ENCODE results near the gene LRRC7.

LRRC7 gene

DNA sequence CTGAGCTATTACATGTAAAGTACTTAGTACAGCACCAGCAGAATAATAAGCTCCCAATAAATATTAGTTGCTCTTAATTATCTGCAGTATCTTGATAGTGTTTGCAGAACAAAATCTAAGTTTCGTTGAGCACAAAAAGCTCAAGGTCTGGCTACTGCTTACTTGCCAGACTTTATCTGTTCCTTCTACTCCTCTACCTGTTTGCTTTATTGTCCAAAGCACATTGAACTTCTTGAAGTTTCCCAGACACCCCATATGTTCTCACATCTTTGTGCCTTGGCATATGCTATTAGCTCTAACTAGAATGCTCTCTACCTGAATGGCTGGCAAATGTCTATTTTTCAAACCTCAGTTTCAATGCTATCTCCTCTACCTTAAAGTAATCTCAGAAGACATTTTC is 582.7 kb downstream of the LRRC7 start:
- Histone ChIP-seq H3K9ac (ENCODE audit: low read length) (no peak overlapping the region), H3K4me1 (ENCODE audit: control insufficient read depth, insufficient read depth, low read length) (no peaks in the 10 kb centered on the region), H3K9me3 (ENCODE audit: control insufficient read depth, low read length) (no peaks in the 10 kb centered on the region), H3K27me3 (replicated peaks; ENCODE audit: control insufficient read depth, insufficient read depth, low read length) (no peaks in the 10 kb centered on the region), H3K4me3 (ENCODE audit: low read length) (no peak overlapping the region), H3K36me3 (ENCODE audit: control insufficient read depth, insufficient read depth, low read length, severe bottlenecking) (peaks cover 9% of the 10 kb centered on the region)
- no peak for DNase-seq (ENCODE audit: low read depth)

DNA sequence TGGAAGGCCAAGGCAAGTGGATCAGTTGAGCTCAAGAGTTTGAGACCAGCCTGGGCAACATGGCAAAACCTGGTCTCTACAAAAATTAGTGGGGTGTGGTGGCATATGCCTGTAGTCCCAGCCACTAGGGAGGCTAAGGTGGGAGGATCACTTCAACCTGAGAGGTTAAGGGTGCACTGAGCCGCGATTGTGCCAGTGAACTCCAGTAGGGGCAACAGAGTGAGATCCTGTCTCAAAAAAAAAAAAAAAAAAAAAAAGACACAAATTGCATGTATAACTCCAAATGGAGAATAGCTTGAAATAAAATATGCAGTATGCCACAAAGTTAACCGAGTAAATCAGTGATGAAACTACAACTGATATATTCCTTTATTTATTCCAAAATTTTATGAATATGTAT is 586.0 kb downstream of the LRRC7 start:
- Histone ChIP-seq H3K4me3 (ENCODE audit: low read length) (no peak overlapping the region), H3K36me3 (ENCODE audit: control insufficient read depth, insufficient read depth, low read length, severe bottlenecking) (peaks cover 5% of the 10 kb centered on the region), H3K27me3 (replicated peaks; ENCODE audit: control insufficient read depth, insufficient read depth, low read length) (no peaks in the 10 kb centered on the region), H3K4me1 (ENCODE audit: control insufficient read depth, insufficient read depth, low read length) (no peaks in the 10 kb centered on the region), H3K9me3 (ENCODE audit: control insufficient read depth, low read length) (no peaks in the 10 kb centered on the region), H3K9ac (ENCODE audit: low read length) (no peak overlapping the region)
- no peak for DNase-seq (ENCODE audit: low read depth)

DNA sequence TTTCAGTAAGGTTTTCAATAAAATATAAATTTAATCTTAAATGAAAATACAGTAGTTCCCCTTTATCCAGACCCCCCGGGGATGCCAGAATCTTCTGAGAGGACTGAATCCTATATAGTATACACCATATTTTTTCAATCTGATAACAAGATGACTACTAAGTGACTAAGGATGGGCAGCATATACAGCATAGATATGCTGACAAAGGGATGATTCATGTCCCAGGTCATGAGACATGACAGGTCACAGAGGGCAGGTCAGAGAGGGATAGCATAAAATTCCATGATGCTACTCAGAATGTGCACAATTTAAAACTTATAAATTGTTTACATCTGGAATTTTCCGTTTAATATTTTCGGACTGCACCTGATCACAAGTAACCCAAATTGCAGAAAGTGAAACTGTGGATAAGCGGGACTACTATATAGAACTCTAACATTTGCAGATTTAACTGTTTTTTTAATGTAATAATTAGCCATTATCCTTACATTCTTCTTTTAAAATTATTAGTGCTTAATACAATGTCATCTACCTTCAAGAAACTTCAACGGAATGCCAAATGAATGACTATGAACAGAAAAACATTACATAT is 588.9 kb downstream of the LRRC7 start:
- H3K9ac ChIP-seq (ENCODE audit: low read length) = no peak overlapping the region
- no peaks in the 10 kb centered on the region for H3K9me3 ChIP-seq (ENCODE audit: control insufficient read depth, low read length)
- no peaks in the 10 kb centered on the region for H3K27me3 ChIP-seq (replicated peaks; ENCODE audit: control insufficient read depth, insufficient read depth, low read length)
- no peak for DNase-seq (ENCODE audit: low read depth)
- H3K4me3 ChIP-seq (ENCODE audit: low read length) = no peak overlapping the region
- H3K4me1 ChIP-seq (ENCODE audit: control insufficient read depth, insufficient read depth, low read length) = no peaks in the 10 kb centered on the region
- H3K36me3 ChIP-seq (ENCODE audit: control insufficient read depth, insufficient read depth, low read length, severe bottlenecking) = peaks cover 5% of the 10 kb centered on the region

DNA sequence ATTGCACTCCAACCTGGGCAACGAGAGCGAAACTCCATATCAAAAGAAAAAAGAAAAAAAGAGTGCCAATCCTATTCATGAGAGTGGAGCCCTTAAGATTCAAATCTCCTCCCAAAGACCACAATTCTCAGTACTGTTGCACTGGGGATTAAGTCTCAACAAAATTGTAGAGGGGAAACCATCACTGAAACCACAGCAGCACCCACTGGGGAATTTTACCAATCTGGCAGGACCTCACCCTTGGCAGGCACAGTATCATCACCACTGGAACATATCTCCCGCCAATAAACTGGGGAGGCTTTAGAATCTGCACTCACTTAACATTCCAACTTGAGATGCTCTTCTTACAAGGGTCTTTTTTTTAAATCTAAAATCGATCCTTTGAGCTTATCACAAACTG is 596.6 kb downstream of the LRRC7 start:
- H3K27me3 ChIP-seq (replicated peaks; ENCODE audit: control insufficient read depth, insufficient read depth, low read length) = no peaks in the 10 kb centered on the region
- no peaks in the 10 kb centered on the region for H3K9me3 ChIP-seq (ENCODE audit: control insufficient read depth, low read length)
- no peak overlapping the region for H3K9ac ChIP-seq (ENCODE audit: low read length)
- no peak overlapping the region for H3K4me3 ChIP-seq (ENCODE audit: low read length)
- no peak for DNase-seq (ENCODE audit: low read depth)
- no peaks in the 10 kb centered on the region for H3K36me3 ChIP-seq (ENCODE audit: control insufficient read depth, insufficient read depth, low read length, severe bottlenecking)
- no peaks in the 10 kb centered on the region for H3K4me1 ChIP-seq (ENCODE audit: control insufficient read depth, insufficient read depth, low read length)

DNA sequence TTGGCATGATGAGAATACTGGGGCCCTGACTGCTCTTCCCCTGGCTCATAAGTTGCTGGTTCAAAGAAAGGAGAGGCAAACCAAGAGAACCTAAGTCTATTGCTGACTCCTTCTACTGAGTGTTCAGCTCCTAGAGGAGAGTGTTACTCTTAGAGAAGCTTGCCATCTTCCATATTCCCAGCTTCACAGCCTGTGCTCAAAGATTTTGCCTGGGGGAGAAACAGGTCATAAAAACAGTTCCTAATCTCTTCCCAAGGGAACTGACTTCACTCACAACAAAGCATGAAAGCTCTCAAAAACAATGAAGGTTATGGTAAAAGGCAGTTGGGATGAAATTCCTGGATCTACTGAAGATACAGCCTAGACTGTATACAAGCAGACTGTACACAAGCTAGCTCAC is 600.6 kb downstream of the LRRC7 start:
- Histone ChIP-seq H3K9me3 (ENCODE audit: control insufficient read depth, low read length) (no peaks in the 10 kb centered on the region), H3K4me3 (ENCODE audit: low read length) (no peak overlapping the region), H3K27me3 (replicated peaks; ENCODE audit: control insufficient read depth, insufficient read depth, low read length) (no peaks in the 10 kb centered on the region), H3K36me3 (ENCODE audit: control insufficient read depth, insufficient read depth, low read length, severe bottlenecking) (peaks cover 8% of the 10 kb centered on the region), H3K9ac (ENCODE audit: low read length) (no peak overlapping the region), H3K4me1 (ENCODE audit: control insufficient read depth, insufficient read depth, low read length) (no peaks in the 10 kb centered on the region)
- DNase-seq (ENCODE audit: low read depth) = no peak

DNA sequence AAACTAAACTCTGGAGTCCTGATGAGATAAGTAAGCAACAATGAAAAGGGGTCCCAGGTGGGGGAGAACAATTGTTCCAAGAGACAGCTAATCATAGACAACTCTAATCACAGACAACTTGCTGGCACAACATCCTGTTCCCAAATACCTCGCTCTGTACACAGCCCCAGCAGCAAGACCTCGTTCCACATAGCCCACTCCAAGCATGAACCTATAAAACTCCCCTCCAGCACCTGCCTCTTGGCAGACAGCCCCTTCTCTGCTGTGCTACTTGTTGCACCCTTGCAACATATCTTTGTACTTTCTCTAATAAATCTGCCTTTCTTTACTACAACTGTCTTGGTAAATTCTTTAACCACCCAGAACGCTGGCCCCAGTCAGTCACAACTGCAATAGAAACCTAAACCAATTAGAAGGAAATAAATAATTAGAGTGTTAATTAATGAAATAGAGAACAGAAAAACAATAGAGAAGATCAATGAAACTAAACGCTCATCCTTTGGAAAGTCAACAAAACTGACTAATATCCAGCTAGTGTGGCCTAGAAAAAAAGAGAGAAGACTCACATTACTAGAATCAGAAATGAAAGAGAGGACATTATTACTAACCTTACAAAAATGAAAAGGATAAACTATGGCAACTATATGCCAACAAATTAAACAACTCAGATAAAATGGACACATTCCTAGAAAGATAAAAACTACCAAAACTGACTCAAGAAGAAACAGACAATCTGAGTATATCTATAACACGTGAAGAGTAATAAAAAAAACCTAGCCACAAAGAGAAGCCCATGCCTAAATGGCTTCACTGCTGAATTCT is 601.5 kb downstream of the LRRC7 start:
- Histone ChIP-seq H3K4me3 (ENCODE audit: low read length) (no peak overlapping the region), H3K9ac (ENCODE audit: low read length) (no peak overlapping the region), H3K4me1 (ENCODE audit: control insufficient read depth, insufficient read depth, low read length) (no peaks in the 10 kb centered on the region), H3K27me3 (replicated peaks; ENCODE audit: control insufficient read depth, insufficient read depth, low read length) (no peaks in the 10 kb centered on the region), H3K9me3 (ENCODE audit: control insufficient read depth, low read length) (no peaks in the 10 kb centered on the region), H3K36me3 (ENCODE audit: control insufficient read depth, insufficient read depth, low read length, severe bottlenecking) (peaks cover 8% of the 10 kb centered on the region)
- DNase-seq (ENCODE audit: low read depth) = no peak

DNA sequence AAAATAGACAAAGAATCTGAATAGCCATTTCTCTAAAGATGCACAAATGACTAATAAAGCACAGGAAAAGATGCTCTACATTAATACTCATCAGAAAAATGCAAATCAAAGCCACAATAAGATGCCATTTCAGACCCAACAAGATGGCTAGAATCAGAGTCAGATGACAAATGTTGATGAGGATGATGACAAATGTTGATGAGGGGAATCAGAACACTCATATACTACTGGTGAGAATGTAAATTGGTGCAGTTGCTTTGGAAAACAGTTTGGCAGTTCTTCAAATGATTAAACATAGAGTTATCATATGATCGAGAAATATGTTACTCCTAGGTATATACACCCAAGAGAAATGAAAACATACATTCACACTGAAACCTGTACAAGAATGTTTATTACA is 603.8 kb downstream of the LRRC7 start:
- no peak for DNase-seq (ENCODE audit: low read depth)
- Histone ChIP-seq H3K9me3 (ENCODE audit: control insufficient read depth, low read length) (no peaks in the 10 kb centered on the region), H3K4me1 (ENCODE audit: control insufficient read depth, insufficient read depth, low read length) (no peaks in the 10 kb centered on the region), H3K4me3 (ENCODE audit: low read length) (no peak overlapping the region), H3K36me3 (ENCODE audit: control insufficient read depth, insufficient read depth, low read length, severe bottlenecking) (peaks cover 8% of the 10 kb centered on the region), H3K27me3 (replicated peaks; ENCODE audit: control insufficient read depth, insufficient read depth, low read length) (no peaks in the 10 kb centered on the region), H3K9ac (ENCODE audit: low read length) (no peak overlapping the region)
